ENCODE measurements around the gene HDGFL3.
"Not testable (repeated sequence)": the region's sequence is repeated elsewhere in the genome, so short reads cannot be mapped to it uniquely, and the experiment has no call there.

Gene HDGFL3

DNA sequence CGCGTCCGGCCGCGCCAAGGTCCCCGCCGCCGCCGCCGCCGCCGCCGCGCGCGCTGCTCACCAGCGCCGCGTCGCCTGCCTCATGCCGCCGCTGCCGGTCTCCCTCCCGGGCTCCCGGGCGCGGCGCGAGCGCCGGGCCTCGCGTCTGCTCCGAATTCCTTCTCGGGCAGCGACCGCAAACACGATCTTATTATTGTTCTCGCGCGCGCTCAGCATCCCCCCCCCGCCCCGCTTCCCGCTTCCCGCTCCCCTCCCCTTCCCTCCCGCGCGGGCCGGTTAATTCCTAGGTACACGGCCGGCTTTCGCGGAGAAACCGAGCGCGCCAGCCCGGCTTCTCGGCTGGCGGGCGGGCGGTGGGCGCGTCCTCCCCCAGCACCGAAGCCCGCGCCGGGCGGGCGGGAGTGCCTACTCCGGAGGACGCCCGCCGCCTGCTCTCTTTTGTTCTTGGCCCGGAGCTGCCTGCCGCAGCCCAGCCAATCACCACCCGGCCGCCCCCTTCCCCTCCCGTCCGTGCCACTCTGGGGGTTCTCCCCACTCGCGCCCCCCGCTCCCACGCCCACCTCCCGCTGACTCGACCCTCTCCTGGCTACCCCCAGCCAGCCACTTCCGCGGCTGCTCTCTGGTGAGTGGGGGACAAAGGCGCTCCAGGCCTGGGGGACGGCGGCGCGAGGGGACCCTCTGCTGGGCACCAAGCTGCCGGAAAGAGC is at the start of gene HDGFL3:
Gene HDGFL3, minus strand, starts transcription at position 164 of the 707 bp plus-strand sequence. CDS start 409 bp downstream, outside the sequence.
- Histone ChIP-seq H3K36me3 (ENCODE audit: insufficient read depth, low read length) (no peaks in the 10 kb centered on the region), H3K9me3 (ENCODE audit: low read depth, low read length) (no peaks in the 10 kb centered on the region), H3K4me3 (peak within 1 kb of the TSS; percentile 89), H3K27ac (no peak within 1 kb of the TSS), H3K9ac (ENCODE audit: insufficient read length) (peak within 1 kb of the TSS; percentile 83)
- DNase-seq (ENCODE audit: low read depth, low spot score) = no peak
- no peak for TF ChIP-seq FOXP2 (optimal IDR thresholded peaks at IDR 0.05; ENCODE audit: control extremely low read depth, extremely low read length, insufficient read depth)
- TF ChIP-seq POLR2AphosphoS5 (IDR thresholded peaks at IDR 0.05; ENCODE audit: borderline replicate concordance, low read depth, low read length) = 0 out of 2 replicates have a peak, but pooled peaks have one; percentile 19
- TF ChIP-seq EZH2 (IDR thresholded peaks at IDR 0.05) = no peak

DNA sequence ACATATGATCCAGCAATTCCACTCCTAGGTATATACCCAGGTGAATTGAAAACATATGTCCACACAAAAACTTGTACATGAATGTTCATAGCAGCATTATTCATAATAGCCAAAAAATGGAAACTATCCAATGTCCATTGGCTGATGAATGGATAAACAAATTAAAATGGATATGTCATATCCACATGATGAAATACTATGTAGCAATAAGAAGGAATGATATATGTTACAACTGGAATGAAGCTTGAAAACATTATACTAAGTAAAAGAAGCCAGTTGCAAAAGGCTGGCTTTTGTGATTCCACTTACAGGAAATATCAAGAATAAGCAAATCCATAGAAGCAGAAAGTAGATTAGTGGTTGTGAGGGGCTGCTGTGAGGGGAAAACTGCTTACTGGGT is 43.2 kb upstream of the HDGFL3 start:
- no peaks in the 10 kb centered on the region for H3K9me3 ChIP-seq (ENCODE audit: low read depth, low read length)
- H3K4me3 ChIP-seq = no peak overlapping the region
- TF ChIP-seq EZH2 (IDR thresholded peaks at IDR 0.05) (no peak), POLR2AphosphoS5 (IDR thresholded peaks at IDR 0.05; ENCODE audit: borderline replicate concordance, low read depth, low read length) (no peak), FOXP2 (optimal IDR thresholded peaks at IDR 0.05; ENCODE audit: control extremely low read depth, extremely low read length, insufficient read depth) (no peak)
- no peaks in the 10 kb centered on the region for H3K36me3 ChIP-seq (ENCODE audit: insufficient read depth, low read length)
- H3K27ac ChIP-seq = no peak overlapping the region
- no peak overlapping the region for H3K9ac ChIP-seq (ENCODE audit: insufficient read length)
- no peak for DNase-seq (ENCODE audit: low read depth, low spot score)

- no peak overlapping the region for H3K4me3 ChIP-seq
- no peaks in the 10 kb centered on the region for H3K9me3 ChIP-seq (ENCODE audit: low read depth, low read length)
- no peak for DNase-seq (ENCODE audit: low read depth, low spot score)
- H3K27ac ChIP-seq = no peak overlapping the region
- no peak for TF ChIP-seq FOXP2 (optimal IDR thresholded peaks at IDR 0.05; ENCODE audit: control extremely low read depth, extremely low read length, insufficient read depth)
- TF ChIP-seq POLR2AphosphoS5 (IDR thresholded peaks at IDR 0.05; ENCODE audit: borderline replicate concordance, low read depth, low read length) = no peak
- no peak for TF ChIP-seq EZH2 (IDR thresholded peaks at IDR 0.05)
- no peaks in the 10 kb centered on the region for H3K36me3 ChIP-seq (ENCODE audit: insufficient read depth, low read length)
- no peak overlapping the region for H3K9ac ChIP-seq (ENCODE audit: insufficient read length)
These were observed 41.4 kb upstream of the HDGFL3 start for GRCh38 chr15:83249030-83249343.

DNA sequence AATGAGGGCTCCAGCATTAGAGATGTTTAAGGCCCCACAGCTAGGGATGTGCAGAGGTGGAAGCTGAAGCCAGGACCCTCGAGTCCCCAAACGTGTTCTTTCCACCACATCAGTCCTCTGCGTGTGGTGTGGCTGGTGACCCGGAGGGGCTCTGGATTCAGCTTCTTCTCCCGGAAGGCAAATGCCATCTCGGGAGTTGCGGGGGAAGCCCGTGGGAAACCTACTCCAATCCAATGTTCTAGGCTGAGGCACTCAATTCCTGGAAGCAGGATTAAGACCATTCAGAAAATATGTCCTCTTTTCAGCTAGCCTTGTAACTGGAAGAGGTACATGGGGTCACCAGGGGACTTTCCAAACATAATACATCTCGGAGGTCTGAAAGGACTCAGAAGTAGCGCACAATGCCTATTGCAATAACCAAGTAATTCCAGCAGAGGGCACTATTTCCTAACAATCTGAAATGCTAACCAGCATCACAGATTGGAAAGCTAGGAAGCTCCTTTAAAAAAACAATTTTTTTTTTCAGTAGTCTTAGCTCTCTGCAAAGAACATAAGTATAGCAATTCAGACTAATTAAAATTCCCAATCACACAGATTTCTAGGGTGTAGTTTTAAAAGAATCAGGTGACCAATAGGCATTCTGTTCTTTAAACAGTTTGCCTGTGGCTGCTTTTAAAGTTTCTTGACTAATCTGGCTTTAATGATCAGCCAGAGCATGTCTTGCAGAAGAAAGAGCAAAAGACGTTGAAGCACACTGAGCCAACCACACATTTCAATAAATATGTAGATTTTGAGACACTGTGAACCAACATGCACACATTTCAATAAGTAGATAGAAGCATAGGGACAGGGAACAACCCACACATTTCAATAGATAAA is 40.8 kb upstream of the HDGFL3 start:
- Histone ChIP-seq H3K9ac (ENCODE audit: insufficient read length) (no peak overlapping the region), H3K36me3 (ENCODE audit: insufficient read depth, low read length) (no peaks in the 10 kb centered on the region), H3K27ac (no peak overlapping the region), H3K9me3 (ENCODE audit: low read depth, low read length) (no peaks in the 10 kb centered on the region), H3K4me3 (peak overlapping the region; percentile 45; the same call in 1 of the 2 replicates)
- TF ChIP-seq FOXP2 (optimal IDR thresholded peaks at IDR 0.05; ENCODE audit: control extremely low read depth, extremely low read length, insufficient read depth) (no peak), EZH2 (IDR thresholded peaks at IDR 0.05) (no peak)
- peak; percentile 67 for DNase-seq (ENCODE audit: low read depth, low spot score)

DNA sequence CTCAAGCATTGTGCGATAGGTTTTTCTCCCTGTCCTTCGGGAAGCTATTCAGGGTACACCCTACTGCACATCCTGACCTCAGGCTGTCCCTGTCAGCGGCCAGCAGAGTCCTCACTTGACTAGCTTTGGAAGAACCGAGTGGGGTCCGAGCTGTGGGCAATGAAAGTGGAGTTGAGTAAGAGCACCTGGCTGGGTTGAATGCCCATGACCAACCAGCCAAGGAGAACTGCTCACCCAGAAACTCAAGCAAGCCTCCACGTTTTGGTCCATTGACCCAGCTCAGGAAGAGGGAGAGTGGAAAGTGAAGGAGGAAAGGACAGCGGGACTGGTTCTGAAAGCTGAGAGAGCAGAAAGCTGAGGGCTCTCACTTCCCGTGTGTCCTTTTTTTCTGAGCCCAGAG is 36.0 kb upstream of the HDGFL3 start:
- no peak overlapping the region for H3K4me3 ChIP-seq
- no peak overlapping the region for H3K9ac ChIP-seq (ENCODE audit: insufficient read length)
- no peak for TF ChIP-seq EZH2 (IDR thresholded peaks at IDR 0.05)
- TF ChIP-seq POLR2AphosphoS5 (IDR thresholded peaks at IDR 0.05; ENCODE audit: borderline replicate concordance, low read depth, low read length) = no peak
- no peak for TF ChIP-seq FOXP2 (optimal IDR thresholded peaks at IDR 0.05; ENCODE audit: control extremely low read depth, extremely low read length, insufficient read depth)
- peaks cover 5% of the 10 kb centered on the region; the same call in 1 of the 2 replicates for H3K9me3 ChIP-seq (ENCODE audit: low read depth, low read length)
- no peaks in the 10 kb centered on the region for H3K36me3 ChIP-seq (ENCODE audit: insufficient read depth, low read length)
- no peak for DNase-seq (ENCODE audit: low read depth, low spot score)
- no peak overlapping the region for H3K27ac ChIP-seq

- H3K4me3 ChIP-seq = no peak overlapping the region
- no peak overlapping the region for H3K9ac ChIP-seq (ENCODE audit: insufficient read length)
- H3K36me3 ChIP-seq (ENCODE audit: insufficient read depth, low read length) = no peaks in the 10 kb centered on the region
- H3K27ac ChIP-seq = no peak overlapping the region
- TF ChIP-seq EZH2 (IDR thresholded peaks at IDR 0.05) (no peak), POLR2AphosphoS5 (IDR thresholded peaks at IDR 0.05; ENCODE audit: borderline replicate concordance, low read depth, low read length) (no peak), FOXP2 (optimal IDR thresholded peaks at IDR 0.05; ENCODE audit: control extremely low read depth, extremely low read length, insufficient read depth) (no peak)
- no peaks in the 10 kb centered on the region for H3K9me3 ChIP-seq (ENCODE audit: low read depth, low read length)
- no peak for DNase-seq (ENCODE audit: low read depth, low spot score)
These were observed 22.6 kb upstream of the HDGFL3 start for GRCh38 chr15:83230242-83230641.

- no peak for DNase-seq (ENCODE audit: low read depth, low spot score)
- Histone ChIP-seq H3K27ac (no peak overlapping the region), H3K4me3 (no peak overlapping the region), H3K36me3 (ENCODE audit: insufficient read depth, low read length) (no peaks in the 10 kb centered on the region), H3K9ac (ENCODE audit: insufficient read length) (no peak overlapping the region), H3K9me3 (ENCODE audit: low read depth, low read length) (no peaks in the 10 kb centered on the region)
- TF ChIP-seq FOXP2 (optimal IDR thresholded peaks at IDR 0.05; ENCODE audit: control extremely low read depth, extremely low read length, insufficient read depth) (no peak), EZH2 (IDR thresholded peaks at IDR 0.05) (no peak), POLR2AphosphoS5 (IDR thresholded peaks at IDR 0.05; ENCODE audit: borderline replicate concordance, low read depth, low read length) (no peak)
These were observed 17.8 kb upstream of the HDGFL3 start for GRCh38 chr15:83225449-83225848.

- H3K4me3 ChIP-seq; H3K36me3 ChIP-seq (ENCODE audit: insufficient read depth, low read length); H3K27ac ChIP-seq; H3K9me3 ChIP-seq (ENCODE audit: low read depth, low read length); H3K9ac ChIP-seq (ENCODE audit: insufficient read length); DNase-seq (ENCODE audit: low read depth, low spot score): not testable (repeated sequence)
These were observed 14.2 kb upstream of the HDGFL3 start for GRCh38 chr15:83221781-83222180.
